ENCODE data around the gene PTK7. TPM values are rescaled to one million over a fixed set of nuclear protein-coding genes. Genes with fewer than 3 reads are reported as not detected.
A peak's percentile ranks its signal among the peaks of the same experiment; 100 is the strongest.

PTK7 gene
- polyA plus RNA-seq, 1 donor: 35.7 TPM

DNA sequence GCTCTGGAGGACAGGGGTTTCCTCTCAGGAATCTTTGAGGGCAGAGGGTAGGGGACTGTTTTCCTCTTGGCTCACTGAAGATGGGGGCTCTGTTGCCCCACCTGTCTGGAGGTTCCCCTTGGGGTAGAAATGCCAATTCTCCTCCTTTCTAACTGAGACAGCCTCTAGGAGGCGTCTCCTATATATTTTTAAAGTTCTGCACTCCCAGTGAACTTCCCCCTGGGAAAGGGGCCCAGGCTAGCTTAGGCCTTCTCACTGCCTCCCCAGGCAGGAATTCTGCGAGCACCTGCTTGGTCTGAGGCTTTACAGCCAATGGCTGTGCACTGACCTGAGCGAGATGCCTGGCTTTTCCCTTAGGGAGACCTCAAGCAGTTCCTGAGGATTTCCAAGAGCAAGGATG lies 70.1 kb downstream of the PTK7 start:
- Histone ChIP-seq H3K9me3 (ENCODE audit: control insufficient read depth, low read depth, low read length) (no peaks in the 10 kb centered on the region), H3K4me3 (ENCODE audit: low read length) (no peak overlapping the region), H3K27me3 (ENCODE audit: control insufficient read depth, insufficient read depth, low read length) (no peaks in the 10 kb centered on the region), H3K4me1 (ENCODE audit: control insufficient read depth, insufficient read depth, low read length) (peaks cover 20% of the 10 kb centered on the region), H3K27ac (ENCODE audit: low read length) (peak overlapping the region; percentile 43), H3K36me3 (ENCODE audit: control insufficient read depth, insufficient read depth, low read length) (peaks cover 25% of the 10 kb centered on the region)
- peak; percentile 45 to 71 for DNase-seq
- WGBS (ENCODE audit: insufficient coverage, low lambda C conversion rate): no CpG with 5 or more reads among the region's 3 CpGs

DNA sequence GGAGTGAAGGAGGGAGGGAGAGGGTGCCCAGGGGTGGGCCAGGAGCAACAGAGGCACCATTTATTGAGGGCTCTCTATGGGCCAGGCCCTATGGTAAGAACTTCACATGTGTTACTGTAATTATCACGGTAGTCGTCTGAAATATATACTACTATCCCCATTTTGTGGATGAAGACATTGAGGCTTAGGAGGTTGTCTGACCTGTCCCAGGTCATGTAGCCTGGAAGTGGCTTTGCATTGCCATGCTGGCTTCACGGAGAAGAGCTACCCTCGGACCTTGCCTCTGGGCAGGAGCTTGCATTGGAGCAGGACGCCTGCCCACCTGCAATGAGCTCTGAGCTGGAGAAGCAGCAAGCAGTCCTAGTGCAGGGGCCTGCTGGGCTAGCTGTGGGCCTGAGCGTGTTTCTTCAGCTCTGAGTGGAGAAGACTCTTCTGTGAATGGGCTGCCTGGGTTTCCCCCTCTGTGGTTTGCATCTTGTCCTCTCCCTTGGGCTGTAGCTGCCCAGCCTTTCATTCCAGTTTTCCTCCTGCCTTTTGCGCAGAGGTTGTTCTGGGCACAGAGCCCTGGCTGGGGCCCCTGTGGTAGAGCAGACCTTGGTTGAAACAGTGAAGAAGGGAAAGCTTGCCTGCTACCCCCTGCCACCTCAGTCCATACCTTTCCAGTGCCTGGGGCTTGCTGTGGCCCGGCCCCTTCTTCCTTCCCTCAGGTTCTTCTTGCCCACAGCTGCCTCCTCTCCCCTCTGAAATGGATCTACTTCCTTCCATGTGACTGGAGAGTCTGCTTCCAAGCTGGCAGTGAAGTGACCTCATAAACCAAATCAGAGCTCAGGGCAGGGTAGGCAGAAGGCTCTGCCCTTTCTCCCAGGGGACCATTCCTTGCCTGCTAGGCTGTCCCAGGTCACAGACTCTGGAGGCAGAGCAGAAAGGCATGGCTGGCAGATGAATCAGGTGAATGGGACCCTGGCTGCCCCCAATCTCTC lies 70.9 kb downstream of the PTK7 start:
- H3K9me3 ChIP-seq (ENCODE audit: control insufficient read depth, low read depth, low read length): no peaks in the 10 kb centered on the region
- H3K36me3 ChIP-seq (ENCODE audit: control insufficient read depth, insufficient read depth, low read length): peaks cover 21% of the 10 kb centered on the region
- H3K4me1 ChIP-seq (ENCODE audit: control insufficient read depth, insufficient read depth, low read length): peaks cover 20% of the 10 kb centered on the region
- no CpG with 5 or more reads among the region's 8 CpGs for WGBS (ENCODE audit: insufficient coverage, low lambda C conversion rate)
- no peaks in the 10 kb centered on the region for H3K27me3 ChIP-seq (ENCODE audit: control insufficient read depth, insufficient read depth, low read length)
- no peak overlapping the region for H3K4me3 ChIP-seq (ENCODE audit: low read length)
- peak overlapping the region; percentile 43 for H3K27ac ChIP-seq (ENCODE audit: low read length)
- DNase-seq: no peak

DNA sequence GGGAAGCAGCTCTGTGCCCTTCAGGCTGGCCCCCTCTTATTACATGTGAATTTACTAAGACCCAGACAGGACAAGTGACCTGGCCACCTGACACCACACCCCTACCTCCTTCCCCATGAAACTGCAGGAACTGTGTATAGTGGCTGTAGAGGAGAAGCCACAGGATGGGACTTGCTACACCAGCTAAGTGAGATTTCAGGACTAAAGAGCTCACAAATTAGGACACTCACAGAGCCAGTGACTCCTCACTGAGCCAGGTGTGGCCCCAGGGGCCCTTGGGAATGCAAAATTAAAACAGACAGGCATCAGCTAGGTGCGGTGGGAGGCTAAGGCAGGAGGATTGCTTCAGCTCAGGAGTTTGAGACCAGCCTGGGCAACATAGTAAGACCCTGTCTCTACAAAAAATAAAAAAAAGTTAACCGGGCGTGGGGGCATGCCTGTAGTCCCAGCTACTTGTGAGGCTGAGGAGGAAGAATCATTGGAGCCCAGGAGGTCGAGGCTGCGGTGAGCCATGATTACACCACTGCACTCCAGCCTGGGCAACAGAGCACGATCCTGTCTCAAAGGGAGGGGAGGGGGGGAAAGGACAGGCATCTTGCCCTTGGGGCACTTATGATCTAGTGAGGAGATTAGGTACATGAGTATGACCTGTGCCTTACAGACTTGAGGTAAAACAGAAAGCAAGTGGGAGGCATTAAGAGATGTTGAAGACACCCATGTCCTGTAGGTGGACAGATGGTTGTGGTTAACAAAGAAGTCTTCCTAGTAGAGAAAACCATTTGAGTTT lies 71.8 kb downstream of the PTK7 start:
- peaks cover 19% of the 10 kb centered on the region for H3K4me1 ChIP-seq (ENCODE audit: control insufficient read depth, insufficient read depth, low read length)
- H3K27me3 ChIP-seq (ENCODE audit: control insufficient read depth, insufficient read depth, low read length): no peaks in the 10 kb centered on the region
- H3K36me3 ChIP-seq (ENCODE audit: control insufficient read depth, insufficient read depth, low read length): peaks cover 20% of the 10 kb centered on the region
- WGBS (ENCODE audit: insufficient coverage, low lambda C conversion rate): no CpG with 5 or more reads among the region's 6 CpGs
- no peak overlapping the region for H3K27ac ChIP-seq (ENCODE audit: low read length)
- no peaks in the 10 kb centered on the region for H3K9me3 ChIP-seq (ENCODE audit: control insufficient read depth, low read depth, low read length)
- DNase-seq: no peak
- H3K4me3 ChIP-seq (ENCODE audit: low read length): no peak overlapping the region

GRCh38 chr6:43149265-43149664 lies 73.2 kb downstream of the PTK7 start:
- Histone ChIP-seq H3K4me1 (ENCODE audit: control insufficient read depth, insufficient read depth, low read length) (peaks cover 9% of the 10 kb centered on the region), H3K27me3 (ENCODE audit: control insufficient read depth, insufficient read depth, low read length) (no peaks in the 10 kb centered on the region), H3K27ac (ENCODE audit: low read length) (no peak overlapping the region), H3K9me3 (ENCODE audit: control insufficient read depth, low read depth, low read length) (no peaks in the 10 kb centered on the region), H3K4me3 (ENCODE audit: low read length) (no peak overlapping the region), H3K36me3 (ENCODE audit: control insufficient read depth, insufficient read depth, low read length) (peaks cover 22% of the 10 kb centered on the region)
- DNase-seq: no peak
- WGBS (ENCODE audit: insufficient coverage, low lambda C conversion rate): no CpG with 5 or more reads among the region's 1 CpG

DNA sequence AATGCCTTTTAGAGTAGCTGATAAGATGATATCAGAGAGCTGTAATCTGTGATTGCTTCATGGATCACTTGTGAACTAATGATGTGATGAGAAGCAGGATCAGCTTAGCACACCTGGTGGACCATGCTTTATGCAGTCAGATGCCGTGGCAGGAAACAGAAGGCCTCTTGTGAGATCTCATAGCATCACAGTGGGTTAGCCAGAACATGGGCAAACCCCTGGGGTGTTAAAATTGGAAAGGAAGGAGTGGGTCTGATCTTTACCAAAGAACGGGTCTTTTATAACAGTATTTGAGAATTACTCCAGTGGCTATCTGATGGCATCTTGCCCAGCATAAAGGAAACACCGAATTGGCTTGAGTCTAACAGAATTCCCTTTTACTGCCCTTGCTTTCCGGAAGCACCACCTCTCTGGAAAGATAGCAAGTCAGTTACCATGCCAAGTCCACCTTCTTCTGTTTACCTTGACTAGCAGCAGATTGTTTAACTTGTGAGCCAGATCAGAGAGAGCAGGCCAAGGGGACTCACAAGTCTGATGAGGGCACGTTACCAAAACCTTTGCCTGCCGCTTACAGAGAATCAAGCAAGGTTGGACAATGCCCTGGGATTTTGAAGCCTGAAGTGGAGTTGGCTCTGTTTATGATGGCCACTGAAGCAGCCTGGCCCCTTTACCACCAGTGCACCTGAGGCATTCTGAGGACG lies 74.1 kb downstream of the PTK7 start:
- Histone ChIP-seq H3K27me3 (ENCODE audit: control insufficient read depth, insufficient read depth, low read length) (no peaks in the 10 kb centered on the region), H3K4me3 (ENCODE audit: low read length) (no peak overlapping the region), H3K36me3 (ENCODE audit: control insufficient read depth, insufficient read depth, low read length) (peaks cover 17% of the 10 kb centered on the region), H3K27ac (ENCODE audit: low read length) (no peak overlapping the region), H3K4me1 (ENCODE audit: control insufficient read depth, insufficient read depth, low read length) (peaks cover 9% of the 10 kb centered on the region), H3K9me3 (ENCODE audit: control insufficient read depth, low read depth, low read length) (no peaks in the 10 kb centered on the region)
- no CpG with 5 or more reads among the region's 7 CpGs for WGBS (ENCODE audit: insufficient coverage, low lambda C conversion rate)
- peak; percentile 29 to 70 for DNase-seq

GRCh38 chr6:43159599-43159998 lies 83.5 kb downstream of the PTK7 start:
- Histone ChIP-seq H3K4me1 (ENCODE audit: control insufficient read depth, insufficient read depth, low read length) (no peaks in the 10 kb centered on the region), H3K4me3 (ENCODE audit: low read length) (no peak overlapping the region), H3K9me3 (ENCODE audit: control insufficient read depth, low read depth, low read length) (no peaks in the 10 kb centered on the region), H3K27ac (ENCODE audit: low read length) (no peak overlapping the region), H3K27me3 (ENCODE audit: control insufficient read depth, insufficient read depth, low read length) (no peaks in the 10 kb centered on the region), H3K36me3 (ENCODE audit: control insufficient read depth, insufficient read depth, low read length) (peaks cover 17% of the 10 kb centered on the region)
- no peak for DNase-seq
- no CpG with 5 or more reads among the region's 11 CpGs for WGBS (ENCODE audit: insufficient coverage, low lambda C conversion rate)

DNA sequence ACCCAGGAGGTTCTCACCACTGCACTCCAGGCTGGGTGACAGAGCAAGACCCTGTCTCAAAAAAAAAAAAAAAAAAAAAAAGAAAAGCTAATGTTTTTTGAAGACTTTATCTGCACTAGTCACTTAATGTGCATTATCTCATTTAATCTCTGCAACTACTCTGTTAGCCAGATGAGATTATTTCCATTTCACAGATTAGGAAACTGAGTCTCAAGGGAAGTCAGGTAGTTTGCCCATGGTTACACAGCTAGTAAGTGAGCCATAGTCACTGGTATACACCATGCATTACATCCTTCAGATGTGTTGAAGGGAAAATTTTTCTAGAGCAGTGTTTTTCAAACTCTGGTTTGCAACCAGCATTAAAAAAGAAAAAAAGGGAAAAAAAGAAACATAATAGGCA lies 87.8 kb downstream of the PTK7 start:
- peaks cover 12% of the 10 kb centered on the region for H3K36me3 ChIP-seq (ENCODE audit: control insufficient read depth, insufficient read depth, low read length)
- H3K9me3 ChIP-seq (ENCODE audit: control insufficient read depth, low read depth, low read length): no peaks in the 10 kb centered on the region
- no peaks in the 10 kb centered on the region for H3K4me1 ChIP-seq (ENCODE audit: control insufficient read depth, insufficient read depth, low read length)
- no peak overlapping the region for H3K4me3 ChIP-seq (ENCODE audit: low read length)
- H3K27me3 ChIP-seq (ENCODE audit: control insufficient read depth, insufficient read depth, low read length): no peaks in the 10 kb centered on the region
- no peak for DNase-seq
- H3K27ac ChIP-seq (ENCODE audit: low read length): no peak overlapping the region

DNA sequence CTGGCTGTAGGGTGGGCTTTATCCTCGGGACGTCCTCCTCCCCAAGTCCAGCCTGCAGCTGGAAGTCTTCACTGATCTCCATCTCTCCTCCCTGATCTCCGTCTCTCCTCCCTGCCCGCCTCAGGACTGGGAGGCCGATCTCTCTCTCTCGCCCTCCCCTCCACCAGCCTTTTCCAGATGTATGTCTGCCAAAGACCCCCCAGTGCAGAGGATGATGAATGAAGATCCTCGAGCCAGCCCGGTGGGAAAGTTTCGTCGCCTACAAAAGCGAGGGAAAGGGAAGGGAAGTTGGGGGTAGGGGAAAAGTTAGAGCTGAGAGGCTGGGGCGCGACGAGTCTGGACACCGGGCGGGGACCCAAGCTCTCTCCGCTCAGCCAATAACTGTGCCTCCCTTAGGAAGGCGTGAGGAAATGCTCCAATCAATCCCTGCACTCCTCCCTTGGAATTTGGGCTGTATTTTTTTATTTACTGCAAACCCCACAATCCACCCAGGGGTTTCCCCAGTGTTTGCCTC lies 94.4 kb downstream of the PTK7 start:
- WGBS (ENCODE audit: insufficient coverage, low lambda C conversion rate): no CpG with 5 or more reads among the region's 18 CpGs
- H3K4me3 ChIP-seq (ENCODE audit: low read length): peak overlapping the region; percentile 59
- H3K27ac ChIP-seq (ENCODE audit: low read length): peak overlapping the region; percentile 94
- H3K27me3 ChIP-seq (ENCODE audit: control insufficient read depth, insufficient read depth, low read length): no peaks in the 10 kb centered on the region
- no peaks in the 10 kb centered on the region for H3K9me3 ChIP-seq (ENCODE audit: control insufficient read depth, low read depth, low read length)
- H3K36me3 ChIP-seq (ENCODE audit: control insufficient read depth, insufficient read depth, low read length): peaks cover 6% of the 10 kb centered on the region
- H3K4me1 ChIP-seq (ENCODE audit: control insufficient read depth, insufficient read depth, low read length): peaks cover 28% of the 10 kb centered on the region
- DNase-seq: no peak

DNA sequence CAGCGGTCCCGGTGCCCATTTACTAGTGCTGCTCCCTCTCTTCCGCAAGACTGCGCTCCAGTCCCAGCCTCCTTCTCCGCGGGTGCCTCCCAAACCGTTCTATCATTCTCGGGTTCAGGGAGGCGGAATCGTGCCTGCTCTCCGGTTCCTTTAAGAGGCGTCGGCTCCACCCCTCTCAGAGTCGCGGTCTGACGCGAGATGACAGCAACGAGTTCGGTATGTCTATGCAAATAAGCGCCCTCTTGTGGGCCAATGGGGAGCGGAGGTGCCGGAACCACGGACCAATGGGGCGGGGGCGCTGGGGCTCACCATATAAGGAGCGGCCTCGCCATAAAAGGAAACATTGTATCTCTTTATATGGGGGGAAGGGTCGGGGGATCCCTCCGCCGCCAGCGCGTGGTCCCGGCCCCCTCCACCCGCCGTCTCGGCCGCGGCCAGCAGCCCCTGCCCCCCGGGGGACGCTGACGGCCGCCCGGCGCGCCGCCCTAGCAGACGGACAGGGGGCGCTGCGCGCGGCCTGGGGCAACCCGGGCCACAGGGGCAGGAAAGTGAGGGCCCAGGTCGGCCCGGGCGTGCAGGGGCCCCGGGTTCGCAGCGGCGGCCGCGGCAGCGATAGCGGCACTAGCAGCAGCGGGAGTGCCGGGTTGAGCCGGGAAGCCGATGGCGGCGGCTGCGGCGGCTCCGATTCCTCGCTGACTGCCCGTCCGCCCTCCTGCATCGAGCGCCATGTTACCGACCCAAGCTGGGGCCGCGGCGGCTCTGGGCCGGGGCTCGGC lies 95.0 kb downstream of the PTK7 start, which contains the start of gene SRF:
Gene SRF (plus strand): TSS at position 339 of the 776 bp plus-strand sequence. CDS start 388 bp downstream, at position 727.
- Histone ChIP-seq H3K4me1 (ENCODE audit: control insufficient read depth, insufficient read depth, low read length) (peaks cover 29% of the 10 kb centered on the region), H3K9me3 (ENCODE audit: control insufficient read depth, low read depth, low read length) (no peaks in the 10 kb centered on the region), H3K4me3 (ENCODE audit: low read length) (peak within 1 kb of the TSS; percentile 79), H3K36me3 (ENCODE audit: control insufficient read depth, insufficient read depth, low read length) (peaks cover 12% of the 10 kb centered on the region), H3K27ac (ENCODE audit: low read length) (peak within 1 kb of the TSS; percentile 94), H3K27me3 (ENCODE audit: control insufficient read depth, insufficient read depth, low read length) (no peaks in the 10 kb centered on the region)
- DNase-seq: peak; percentile 99 to 100
- WGBS (ENCODE audit: insufficient coverage, low lambda C conversion rate): no CpG with 5 or more reads among the region's 83 CpGs
